Measurements from ENCODE around the gene RAB42. TPM values are rescaled to one million over a fixed set of nuclear protein-coding genes. Genes with fewer than 3 reads are reported as not detected.

Gene RAB42
- total and polyA plus RNA-seq, 9 of the 15 experiments (the other 6 are each of a cell fraction or from before 2014, with no cell fraction given), result 0.07 to 0.14 (median 0.12) TPM; not detected in 6

GRCh38 chr1:28552758-28553663 is 39.1 kb upstream of the RAB42 start, which contains the start of gene TRNAU1AP (continued):
- no peak for TF ChIP-seq CUX1 (CRISPR knock-in tag; IDR thresholded peaks at IDR 0.05)
- TF ChIP-seq CBFB (CRISPR knock-in tag; IDR thresholded peaks at IDR 0.05), result 0 out of 2 replicates have a peak, but pooled peaks have one; percentile 26
- TF ChIP-seq IFI16 (CRISPR knock-in tag; IDR thresholded peaks at IDR 0.05), result no peak
- TF ChIP-seq HNRNPH1 (optimal IDR thresholded peaks at IDR 0.05; ENCODE audit: low read depth, low read length), result no peak
- TF ChIP-seq SREBF2 (CRISPR knock-in tag; IDR thresholded peaks at IDR 0.05), result no peak
- no peak for TF ChIP-seq ZNF79 (CRISPR knock-in tag; IDR thresholded peaks at IDR 0.05; ENCODE audit: low read depth)
- peak; percentile 82; the same call in 1 of the 2 replicates for TF ChIP-seq GATAD2B (IDR thresholded peaks at IDR 0.05; ENCODE audit: borderline replicate concordance)
- TF ChIP-seq ZNF174 (CRISPR knock-in tag; IDR thresholded peaks at IDR 0.05), result 0 out of 2 replicates have a peak, but pooled peaks have one; percentile 22
- no peak for TF ChIP-seq ZBTB8A (IDR thresholded peaks at IDR 0.05; ENCODE audit: partially characterized antibody)
- TF ChIP-seq ARHGAP35 (IDR thresholded peaks at IDR 0.05; ENCODE audit: partially characterized antibody), result no peak
- no peak; the same call in 1 of the 2 replicates for TF ChIP-seq OTX1 (CRISPR knock-in tag; IDR thresholded peaks at IDR 0.05)
- TF ChIP-seq FOSL1 (tag; conservative IDR thresholded peaks at IDR 0.05), result peak; percentile 33; the same call in 1 of the 2 replicates
- no peak for TF ChIP-seq PRMT5 (CRISPR knock-in tag; IDR thresholded peaks at IDR 0.05)
- no peak for TF ChIP-seq BDP1 (IDR thresholded peaks at IDR 0.05; ENCODE audit: insufficient read depth, insufficient read length)
- no peak for TF ChIP-seq ZNF586 (CRISPR knock-in tag; conservative IDR thresholded peaks at IDR 0.05)
- peak; percentile 58; the same call in 1 of the 2 replicates for TF ChIP-seq NCOA1 (IDR thresholded peaks at IDR 0.05; ENCODE audit: low read depth)
- TF ChIP-seq GABPB2 (CRISPR knock-in tag; conservative IDR thresholded peaks at IDR 0.05), result no peak
- peak; percentile 88 for TF ChIP-seq KDM5B (IDR thresholded peaks at IDR 0.05; ENCODE audit: insufficient replicate concordance, low read depth, low read length)
- TF ChIP-seq HBP1 (CRISPR knock-in tag; IDR thresholded peaks at IDR 0.05), result peak; percentile 44; the same call in 1 of the 2 replicates
- TF ChIP-seq ARNT (IDR thresholded peaks at IDR 0.05), result peak in 1 of 2 experiments; percentile 3; a peak in 2 of 4 replicates
- TF ChIP-seq ZFPM2 (CRISPR knock-in tag; IDR thresholded peaks at IDR 0.05), result no peak
